Measurements from ENCODE around the gene ANO2. TPM values are rescaled to one million over a fixed set of nuclear protein-coding genes. Genes with fewer than 3 reads are reported as not detected.

The ANO2 gene
- total RNA-seq, 3 donors from 2014 or later: not detected

- no peaks in the 10 kb centered on the region for H3K4me1 Mint-ChIP-seq (ENCODE audit: low read depth)
- no peaks in the 10 kb centered on the region for H3K9me3 Mint-ChIP-seq
- no peak overlapping the region for H3K4me3 Mint-ChIP-seq
- H3K36me3 Mint-ChIP-seq (ENCODE audit: insufficient read depth): no peaks in the 10 kb centered on the region
- H3K27me3 Mint-ChIP-seq (ENCODE audit: low read depth): no peaks in the 10 kb centered on the region
- DNase-seq (no peak), ATAC-seq (no peak)
Measured at GRCh38 chr12:5588176-5588575, 356.9 kb downstream of the ANO2 start.

GRCh38 chr12:5587711-5588121 is 357.3 kb downstream of the ANO2 start:
- Mint-ChIP-seq H3K4me1 (ENCODE audit: low read depth) (no peaks in the 10 kb centered on the region), H3K27me3 (ENCODE audit: low read depth) (no peaks in the 10 kb centered on the region), H3K9me3 (no peaks in the 10 kb centered on the region), H3K36me3 (ENCODE audit: insufficient read depth) (no peaks in the 10 kb centered on the region), H3K4me3 (no peak overlapping the region)
- ATAC-seq (no peak), DNase-seq (no peak)

- Mint-ChIP-seq H3K9me3 (no peaks in the 10 kb centered on the region), H3K36me3 (ENCODE audit: insufficient read depth) (no peaks in the 10 kb centered on the region), H3K4me3 (no peak overlapping the region), H3K4me1 (ENCODE audit: low read depth) (no peaks in the 10 kb centered on the region), H3K27me3 (ENCODE audit: low read depth) (no peaks in the 10 kb centered on the region)
- no peak for ATAC-seq
- no peak for DNase-seq
Measured at GRCh38 chr12:5586201-5586600, 358.9 kb downstream of the ANO2 start.

- H3K27me3 Mint-ChIP-seq (ENCODE audit: low read depth): no peaks in the 10 kb centered on the region
- H3K9me3 Mint-ChIP-seq: no peaks in the 10 kb centered on the region
- no peaks in the 10 kb centered on the region for H3K36me3 Mint-ChIP-seq (ENCODE audit: insufficient read depth)
- no peak for ATAC-seq
- H3K4me3 Mint-ChIP-seq: no peak overlapping the region
- no peaks in the 10 kb centered on the region for H3K4me1 Mint-ChIP-seq (ENCODE audit: low read depth)
- DNase-seq: no peak
Measured at GRCh38 chr12:5585178-5585577, 359.9 kb downstream of the ANO2 start.

GRCh38 chr12:5584412-5585175 is 360.5 kb downstream of the ANO2 start:
- Mint-ChIP-seq H3K9me3 (no peaks in the 10 kb centered on the region), H3K36me3 (ENCODE audit: insufficient read depth) (no peaks in the 10 kb centered on the region), H3K27me3 (ENCODE audit: low read depth) (no peaks in the 10 kb centered on the region), H3K4me1 (ENCODE audit: low read depth) (no peaks in the 10 kb centered on the region), H3K4me3 (no peak overlapping the region)
- ATAC-seq (no peak), DNase-seq (no peak)

GRCh38 chr12:5582541-5582940 is 362.5 kb downstream of the ANO2 start:
- Mint-ChIP-seq H3K9me3 (no peaks in the 10 kb centered on the region), H3K36me3 (ENCODE audit: insufficient read depth) (no peaks in the 10 kb centered on the region)
- no peak for ATAC-seq

GRCh38 chr12:5582018-5582417 is 363.0 kb downstream of the ANO2 start:
- no peaks in the 10 kb centered on the region for H3K36me3 Mint-ChIP-seq (ENCODE audit: insufficient read depth)
- no peak for DNase-seq
- H3K4me1 Mint-ChIP-seq (ENCODE audit: low read depth): no peaks in the 10 kb centered on the region
- H3K4me3 Mint-ChIP-seq: no peak overlapping the region
- ATAC-seq: no peak
- no peaks in the 10 kb centered on the region for H3K9me3 Mint-ChIP-seq
- H3K27me3 Mint-ChIP-seq (ENCODE audit: low read depth): no peaks in the 10 kb centered on the region

More at GRCh38 chr12:5582541-5582940, 362.5 kb downstream of the ANO2 start:
- no peaks in the 10 kb centered on the region for H3K27me3 Mint-ChIP-seq (ENCODE audit: low read depth)
- no peak overlapping the region for H3K4me3 Mint-ChIP-seq
- no peaks in the 10 kb centered on the region for H3K4me1 Mint-ChIP-seq (ENCODE audit: low read depth)
- no peak for DNase-seq

- H3K4me1 Mint-ChIP-seq (ENCODE audit: low read depth): no peaks in the 10 kb centered on the region
- no peaks in the 10 kb centered on the region for H3K27me3 Mint-ChIP-seq (ENCODE audit: low read depth)
- no peak for ATAC-seq
- no peaks in the 10 kb centered on the region for H3K36me3 Mint-ChIP-seq (ENCODE audit: insufficient read depth)
- no peak overlapping the region for H3K4me3 Mint-ChIP-seq
- no peak for DNase-seq
- H3K9me3 Mint-ChIP-seq: no peaks in the 10 kb centered on the region
Measured at GRCh38 chr12:5581616-5582015, 363.4 kb downstream of the ANO2 start.

- no peaks in the 10 kb centered on the region for H3K9me3 Mint-ChIP-seq
- no peak overlapping the region for H3K4me3 Mint-ChIP-seq
- no peak for ATAC-seq
- H3K36me3 Mint-ChIP-seq (ENCODE audit: insufficient read depth): no peaks in the 10 kb centered on the region
- no peaks in the 10 kb centered on the region for H3K27me3 Mint-ChIP-seq (ENCODE audit: low read depth)
- no peaks in the 10 kb centered on the region for H3K4me1 Mint-ChIP-seq (ENCODE audit: low read depth)
- no peak for DNase-seq
Measured at GRCh38 chr12:5581019-5581418, 364.0 kb downstream of the ANO2 start.

- Mint-ChIP-seq H3K4me3 (no peak overlapping the region), H3K4me1 (ENCODE audit: low read depth) (no peaks in the 10 kb centered on the region), H3K36me3 (ENCODE audit: insufficient read depth) (no peaks in the 10 kb centered on the region), H3K9me3 (no peaks in the 10 kb centered on the region), H3K27me3 (ENCODE audit: low read depth) (no peaks in the 10 kb centered on the region)
- ATAC-seq (no peak), DNase-seq (no peak)
Measured at GRCh38 chr12:5578775-5579174, 366.3 kb downstream of the ANO2 start.

- H3K4me1 Mint-ChIP-seq (ENCODE audit: low read depth): no peaks in the 10 kb centered on the region
- H3K9me3 Mint-ChIP-seq: no peaks in the 10 kb centered on the region
- no peaks in the 10 kb centered on the region for H3K36me3 Mint-ChIP-seq (ENCODE audit: insufficient read depth)
- no peaks in the 10 kb centered on the region for H3K27me3 Mint-ChIP-seq (ENCODE audit: low read depth)
- DNase-seq: no peak
- no peak overlapping the region for H3K4me3 Mint-ChIP-seq
- no peak for ATAC-seq
Measured at GRCh38 chr12:5577741-5578140, 367.3 kb downstream of the ANO2 start.

GRCh38 chr12:5577211-5577612 is 367.8 kb downstream of the ANO2 start:
- Mint-ChIP-seq H3K4me3 (no peak overlapping the region), H3K4me1 (ENCODE audit: low read depth) (no peaks in the 10 kb centered on the region), H3K9me3 (no peaks in the 10 kb centered on the region), H3K27me3 (ENCODE audit: low read depth) (no peaks in the 10 kb centered on the region), H3K36me3 (ENCODE audit: insufficient read depth) (no peaks in the 10 kb centered on the region)
- DNase-seq: no peak
- no peak for ATAC-seq

GRCh38 chr12:5575987-5576386 is 369.1 kb downstream of the ANO2 start:
- ATAC-seq: no peak
- DNase-seq: no peak

GRCh38 chr12:5575232-5575631 is 369.8 kb downstream of the ANO2 start:
- no peaks in the 10 kb centered on the region for H3K4me1 Mint-ChIP-seq (ENCODE audit: low read depth)
- ATAC-seq (no peak), DNase-seq (no peak)
- no peaks in the 10 kb centered on the region for H3K36me3 Mint-ChIP-seq (ENCODE audit: insufficient read depth)
- no peak overlapping the region for H3K4me3 Mint-ChIP-seq
- H3K27me3 Mint-ChIP-seq (ENCODE audit: low read depth): peaks cover 2% of the 10 kb centered on the region
- H3K9me3 Mint-ChIP-seq: no peaks in the 10 kb centered on the region

More at GRCh38 chr12:5575987-5576386, 369.1 kb downstream of the ANO2 start:
- Mint-ChIP-seq H3K27me3 (ENCODE audit: low read depth) (peaks cover 2% of the 10 kb centered on the region), H3K4me1 (ENCODE audit: low read depth) (no peaks in the 10 kb centered on the region), H3K9me3 (no peaks in the 10 kb centered on the region), H3K36me3 (ENCODE audit: insufficient read depth) (no peaks in the 10 kb centered on the region), H3K4me3 (no peak overlapping the region)

- Mint-ChIP-seq H3K9me3 (no peaks in the 10 kb centered on the region), H3K27me3 (ENCODE audit: low read depth) (peaks cover 2% of the 10 kb centered on the region), H3K4me1 (ENCODE audit: low read depth) (no peaks in the 10 kb centered on the region), H3K36me3 (ENCODE audit: insufficient read depth) (no peaks in the 10 kb centered on the region), H3K4me3 (no peak overlapping the region)
- no peak for ATAC-seq
- DNase-seq: no peak
Measured at GRCh38 chr12:5573390-5573789, 371.7 kb downstream of the ANO2 start.
